IMR-90 (cell line): ENCODE results near the gene SLC25A19. TPM values are rescaled to one million over a fixed set of nuclear protein-coding genes. Genes with fewer than 3 reads are reported as not detected.

Experiments used
- MAZ ChIP-seq: IDR thresholded peaks from 2 replicates; pipeline ENCODE4 v1.6.1; 2012; ENCODE audit warnings: low read depth, mild to moderate bottlenecking, low read length, improper control_type of control experiment, moderate library complexity, borderline replicate concordance
- NFE2L2 ChIP-seq: fragments of 150-350 bp; IDR thresholded peaks from 2 replicates; pipeline ENCODE4 v1.6.1; 2016; ENCODE audit warnings: low read depth, mild to moderate bottlenecking, low read length
- RFX5 ChIP-seq: IDR thresholded peaks from 2 replicates; pipeline ENCODE4 v1.8.0; 2012; ENCODE audit warnings: low read depth, mild to moderate bottlenecking, low read length, moderate library complexity
- polyA plus RNA-seq, 3 experiments: library from polyadenylated mRNA; depleted of rRNA; stranded (reverse); fragments of >200 nt; gene quantifications; 2 replicates each; pipeline ENCODE4 v1.2.3, GENCODE V29; 2012; ENCODE audit warnings: low replicate concordance in 1 of 3
- total RNA-seq: library from RNA; depleted of rRNA; stranded (reverse); fragments of >200 nt; gene quantifications from 2 replicates; pipeline ENCODE4 v1.2.3, GENCODE V29; 2012

Gene SLC25A19
- total and polyA plus RNA-seq, 2 of the 4 experiments (the other 2 are of a cell fraction): 9.1 to 9.2 TPM

- TF ChIP-seq MAZ: peak; percentile 56; the same call in 1 of the 2 replicates
- no peak for TF ChIP-seq RFX5
- TF ChIP-seq NFE2L2: no peak
These were observed 27.7 kb downstream of the SLC25A19 start, which contains the start of the genes GGA3 and MRPS7 (continued) for GRCh38 chr17:75261336-75262111.
